ENCODE results near the gene AMOT. TPM values are rescaled to one million over a fixed set of nuclear protein-coding genes. Genes with fewer than 3 reads are reported as not detected.

The AMOT gene
- total RNA-seq, 1 donor from 2014 or later, result 108 TPM

DNA sequence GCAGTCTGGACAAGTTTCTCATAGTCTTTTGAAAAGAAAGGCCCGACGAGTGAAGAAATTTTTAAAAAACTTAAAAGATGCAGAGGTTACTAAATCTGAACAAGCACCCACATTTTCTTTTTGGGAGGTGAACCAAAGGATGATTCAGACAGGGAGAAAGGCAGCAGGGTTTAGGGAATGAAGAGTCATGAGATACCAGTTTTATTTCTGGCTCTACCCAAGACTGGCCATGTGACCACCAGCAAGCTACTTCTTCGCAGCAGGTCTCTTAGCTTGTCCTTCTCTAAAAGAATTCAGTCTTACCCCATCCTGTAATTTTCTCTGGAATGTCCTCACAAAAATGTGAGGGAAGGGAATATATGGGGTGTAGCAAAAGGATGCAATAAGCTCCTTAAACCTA lies 37.6 kb downstream of the AMOT start:
- peaks cover 31% of the 10 kb centered on the region for H3K36me3 Mint-ChIP-seq (ENCODE audit: low read depth)

DNA sequence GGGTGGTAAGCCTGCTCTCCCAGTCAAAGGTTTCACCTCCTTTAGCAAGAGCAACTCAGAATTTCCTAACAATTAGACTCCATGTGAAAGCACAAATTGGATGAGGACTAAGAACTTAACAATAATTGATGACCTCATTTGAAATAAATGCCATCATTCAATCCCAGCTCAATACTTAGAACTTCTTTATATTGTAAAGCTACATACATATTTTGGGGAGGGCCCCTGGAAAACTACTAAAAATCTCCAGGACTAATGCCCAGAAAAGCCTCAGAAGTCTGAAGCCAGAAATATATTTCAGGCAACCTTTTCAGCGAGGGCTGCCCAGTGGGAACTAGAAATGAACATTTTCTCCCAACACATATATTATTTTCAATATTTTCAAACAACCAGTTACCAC lies 38.1 kb downstream of the AMOT start:
- no peak for DNase-seq (ENCODE audit: low read depth, low spot score)
- TF ChIP-seq, protein P1, sequence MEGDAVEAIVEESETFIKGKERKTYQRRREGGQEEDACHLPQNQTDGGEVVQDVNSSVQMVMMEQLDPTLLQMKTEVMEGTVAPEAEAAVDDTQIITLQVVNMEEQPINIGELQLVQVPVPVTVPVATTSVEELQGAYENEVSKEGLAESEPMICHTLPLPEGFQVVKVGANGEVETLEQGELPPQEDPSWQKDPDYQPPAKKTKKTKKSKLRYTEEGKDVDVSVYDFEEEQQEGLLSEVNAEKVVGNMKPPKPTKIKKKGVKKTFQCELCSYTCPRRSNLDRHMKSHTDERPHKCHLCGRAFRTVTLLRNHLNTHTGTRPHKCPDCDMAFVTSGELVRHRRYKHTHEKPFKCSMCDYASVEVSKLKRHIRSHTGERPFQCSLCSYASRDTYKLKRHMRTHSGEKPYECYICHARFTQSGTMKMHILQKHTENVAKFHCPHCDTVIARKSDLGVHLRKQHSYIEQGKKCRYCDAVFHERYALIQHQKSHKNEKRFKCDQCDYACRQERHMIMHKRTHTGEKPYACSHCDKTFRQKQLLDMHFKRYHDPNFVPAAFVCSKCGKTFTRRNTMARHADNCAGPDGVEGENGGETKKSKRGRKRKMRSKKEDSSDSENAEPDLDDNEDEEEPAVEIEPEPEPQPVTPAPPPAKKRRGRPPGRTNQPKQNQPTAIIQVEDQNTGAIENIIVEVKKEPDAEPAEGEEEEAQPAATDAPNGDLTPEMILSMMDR (conservative IDR thresholded peaks at IDR 0.05), result no peak
- Mint-ChIP-seq H3K4me1 (peaks cover 18% of the 10 kb centered on the region), H3K27me3 (ENCODE audit: low read depth) (no peaks in the 10 kb centered on the region), H3K4me3 (no peak overlapping the region), H3K27ac (ENCODE audit: unreplicated experiment) (no peak overlapping the region), H3K36me3 (ENCODE audit: low read depth) (peaks cover 30% of the 10 kb centered on the region), H3K9me3 (peaks cover 3% of the 10 kb centered on the region)

More for the DNA sequence above, 37.6 kb downstream of the AMOT start:
- H3K4me3 Mint-ChIP-seq, result no peak overlapping the region
- H3K27me3 Mint-ChIP-seq (ENCODE audit: low read depth), result no peaks in the 10 kb centered on the region
- H3K27ac Mint-ChIP-seq (ENCODE audit: unreplicated experiment), result no peak overlapping the region
- peaks cover 3% of the 10 kb centered on the region for H3K9me3 Mint-ChIP-seq
- H3K4me1 Mint-ChIP-seq, result peaks cover 20% of the 10 kb centered on the region
- no peak for DNase-seq (ENCODE audit: low read depth, low spot score)
- TF ChIP-seq, protein P1 (conservative IDR thresholded peaks at IDR 0.05), result no peak

DNA sequence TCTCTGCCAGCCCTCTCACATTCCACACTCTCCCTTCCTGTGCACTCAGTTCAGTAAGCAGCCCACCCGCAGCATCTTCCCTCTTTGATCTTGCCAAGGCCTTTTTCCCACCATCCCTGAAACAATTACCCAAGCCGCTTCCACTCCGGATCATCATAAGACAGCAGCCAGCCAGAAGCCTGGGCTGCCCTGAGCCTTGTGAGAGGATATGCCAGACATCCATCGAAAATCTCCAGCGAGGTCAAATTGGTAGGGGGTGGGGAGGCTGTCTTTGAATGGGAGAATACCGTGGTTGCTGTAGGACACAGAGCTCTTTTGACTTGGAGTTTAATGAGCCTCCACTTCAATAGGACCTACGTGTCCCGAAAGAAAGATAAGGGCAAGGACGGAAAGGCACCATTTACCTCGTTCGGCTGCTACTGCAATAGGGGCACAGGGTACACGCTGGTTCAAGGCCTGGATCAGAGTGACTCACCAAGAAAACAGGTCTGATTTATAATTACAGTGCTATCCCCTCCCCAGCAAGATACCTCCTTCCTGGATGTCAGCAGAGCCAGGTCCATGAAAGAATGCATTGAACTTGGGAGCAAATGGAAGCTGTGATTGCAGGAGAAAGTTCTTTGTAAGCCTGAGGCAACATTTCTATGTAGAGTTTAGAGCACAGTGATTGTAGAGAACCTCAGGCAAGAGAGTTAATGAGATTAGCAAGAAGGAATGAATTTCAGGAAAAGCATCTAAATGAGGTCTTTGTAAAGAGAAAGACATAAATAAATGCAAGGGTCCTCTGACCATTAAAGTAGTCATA lies 39.5 kb downstream of the AMOT start:
- H3K27me3 Mint-ChIP-seq (ENCODE audit: low read depth), result no peaks in the 10 kb centered on the region
- TF ChIP-seq, protein P1 (conservative IDR thresholded peaks at IDR 0.05), result no peak
- peaks cover 18% of the 10 kb centered on the region for H3K4me1 Mint-ChIP-seq
- peak overlapping the region; percentile 50 for H3K4me3 Mint-ChIP-seq
- peak overlapping the region; percentile 92 for H3K27ac Mint-ChIP-seq (ENCODE audit: unreplicated experiment)
- peak; percentile 1 for DNase-seq (ENCODE audit: low read depth, low spot score)
- H3K36me3 Mint-ChIP-seq (ENCODE audit: low read depth), result peaks cover 32% of the 10 kb centered on the region
- peaks cover 3% of the 10 kb centered on the region for H3K9me3 Mint-ChIP-seq

DNA sequence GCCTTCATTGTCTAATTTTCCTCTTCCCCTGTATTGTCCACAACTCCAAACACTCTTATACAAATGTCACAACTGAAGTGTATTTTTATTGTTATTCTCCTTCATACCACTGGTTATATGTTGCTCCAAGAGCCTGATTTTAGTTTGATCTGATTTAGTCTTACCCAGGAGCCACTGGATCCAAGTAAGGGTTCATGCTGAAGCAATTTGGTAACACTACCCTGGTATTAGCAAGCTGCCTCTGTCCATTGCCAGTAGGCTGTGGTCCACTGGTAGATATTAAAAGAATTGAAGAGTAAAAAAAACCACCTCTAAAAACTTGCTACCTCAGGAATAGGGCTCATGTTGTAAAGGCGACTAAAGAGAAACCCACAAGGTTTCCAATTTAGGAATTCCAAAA lies 41.2 kb downstream of the AMOT start:
- TF ChIP-seq, protein P1 (conservative IDR thresholded peaks at IDR 0.05), result no peak
- H3K4me3 Mint-ChIP-seq, result no peak overlapping the region
- peaks cover 18% of the 10 kb centered on the region for H3K4me1 Mint-ChIP-seq
- H3K36me3 Mint-ChIP-seq (ENCODE audit: low read depth), result peaks cover 32% of the 10 kb centered on the region
- H3K27me3 Mint-ChIP-seq (ENCODE audit: low read depth), result no peaks in the 10 kb centered on the region
- no peak for DNase-seq (ENCODE audit: low read depth, low spot score)
- no peak overlapping the region for H3K27ac Mint-ChIP-seq (ENCODE audit: unreplicated experiment)
- peaks cover 3% of the 10 kb centered on the region for H3K9me3 Mint-ChIP-seq

DNA sequence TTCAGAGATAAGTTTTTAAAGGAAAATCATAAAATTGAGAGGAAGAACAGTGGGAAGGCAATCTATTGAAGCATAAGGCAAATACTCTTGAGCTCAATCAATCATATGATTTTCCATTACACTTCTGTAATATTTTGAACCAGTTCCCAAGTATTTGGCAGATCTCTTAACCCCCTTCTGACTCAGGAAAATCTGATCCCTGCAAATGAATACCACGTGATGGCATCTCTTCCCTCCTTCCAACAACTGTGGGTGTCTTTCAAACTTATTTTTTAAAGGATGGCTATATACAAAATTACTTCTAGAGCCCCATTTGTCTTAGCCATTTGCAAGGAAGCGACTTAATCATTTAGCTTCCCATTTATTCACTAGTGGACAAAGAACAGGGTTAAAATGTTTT lies 41.9 kb downstream of the AMOT start:
- Mint-ChIP-seq H3K36me3 (ENCODE audit: low read depth) (peaks cover 36% of the 10 kb centered on the region), H3K9me3 (peaks cover 3% of the 10 kb centered on the region), H3K27me3 (ENCODE audit: low read depth) (no peaks in the 10 kb centered on the region), H3K4me1 (peaks cover 18% of the 10 kb centered on the region), H3K4me3 (no peak overlapping the region), H3K27ac (ENCODE audit: unreplicated experiment) (no peak overlapping the region)
- DNase-seq (ENCODE audit: low read depth, low spot score), result no peak
- TF ChIP-seq, protein P1 (conservative IDR thresholded peaks at IDR 0.05), result no peak
